H9 (cell line): Measurements from ENCODE around the gene CDC6. TPM values are rescaled to one million over a fixed set of nuclear protein-coding genes. Genes with fewer than 3 reads are reported as not detected.

Source experiments
- DNase-seq: peaks from one replicate; pipeline ENCODE4 v3.0.0-alpha.2; 2017
- H2AFZ ChIP-seq: one replicate; pipeline ENCODE4 v1.6.1; 2013; ENCODE audit warnings: mild to moderate bottlenecking, low read length, control low read depth, moderate library complexity
- H2AK5ac ChIP-seq: 2 replicates; pipeline ENCODE4 v1.6.1; 2013; ENCODE audit warnings: low read length, control low read depth, mixed read lengths; ENCODE audit not compliant: insufficient read length
- H2BK120ac ChIP-seq: one replicate; pipeline ENCODE4 v1.6.1; 2013; ENCODE audit warnings: low read depth, mild to moderate bottlenecking, low read length, control low read depth, inconsistent platforms; ENCODE audit not compliant: poor library complexity, severe bottlenecking
- H2BK12ac ChIP-seq: 2 replicates; pipeline ENCODE4 v1.6.1; 2013; ENCODE audit warnings: low read length, control low read depth, mixed read lengths, low read depth; ENCODE audit not compliant: insufficient read length
- H2BK15ac ChIP-seq: 2 replicates; pipeline ENCODE4 v1.6.1; 2013; ENCODE audit warnings: low read depth, low read length, control low read depth
- H2BK20ac ChIP-seq: one replicate; pipeline ENCODE4 v1.6.1; 2013; ENCODE audit warnings: low read depth, mild to moderate bottlenecking, low read length, control low read depth, inconsistent platforms; ENCODE audit not compliant: poor library complexity, severe bottlenecking
- H2BK5ac ChIP-seq: 2 replicates; pipeline ENCODE4 v1.6.1; 2013; ENCODE audit warnings: low read length, control low read depth, mixed read lengths; ENCODE audit not compliant: insufficient read length
- H3K14ac ChIP-seq: 2 replicates; pipeline ENCODE4 v1.6.1; 2013; ENCODE audit warnings: low read length, control low read depth; ENCODE audit not compliant: insufficient read depth
- H3K18ac ChIP-seq: 2 replicates; pipeline ENCODE4 v1.6.1; 2013; ENCODE audit warnings: low read depth, mild to moderate bottlenecking, mixed read lengths, low read length, control low read depth; ENCODE audit not compliant: insufficient read length
- H3K23ac ChIP-seq: 2 replicates; pipeline ENCODE4 v1.6.1; 2013; ENCODE audit warnings: low read length, control low read depth, mixed read lengths, low read depth; ENCODE audit not compliant: insufficient read length
- H3K23me2 ChIP-seq: 2 replicates; pipeline ENCODE4 v1.6.1; 2013; ENCODE audit warnings: low read depth, mild to moderate bottlenecking, mixed read lengths, low read length, control low read depth; ENCODE audit not compliant: insufficient read length, poor library complexity, severe bottlenecking
- H3K27ac ChIP-seq: 2 replicates; pipeline ENCODE4 v1.5.1; 2013; ENCODE audit warnings: low read length, control low read depth, mixed read lengths, low read depth; ENCODE audit not compliant: insufficient read length
- H3K27me3 ChIP-seq: 2 replicates; pipeline ENCODE4 v1.6.1; 2013; ENCODE audit warnings: low read length, control low read depth, inconsistent platforms; ENCODE audit not compliant: insufficient read depth
- H3K4ac ChIP-seq: 2 replicates; pipeline ENCODE4 v1.6.1; 2013; ENCODE audit warnings: low read depth, mild to moderate bottlenecking, control low read depth, inconsistent platforms, low read length, moderate library complexity
- H3K4me1 ChIP-seq: 2 replicates; pipeline ENCODE4 v1.6.1; 2013; ENCODE audit warnings: low read length, control low read depth, inconsistent platforms; ENCODE audit not compliant: insufficient read depth
- H3K4me2 ChIP-seq: 2 replicates; pipeline ENCODE4 v1.6.1; 2013; ENCODE audit warnings: low read length, control low read depth, mixed read lengths; ENCODE audit not compliant: insufficient read length, insufficient read depth
- H3K56ac ChIP-seq: 2 replicates; pipeline ENCODE4 v1.6.1; 2013; ENCODE audit warnings: low read depth, mild to moderate bottlenecking, mixed read lengths, low read length, control low read depth; ENCODE audit not compliant: insufficient read length
- H3K79me1 ChIP-seq: 2 replicates; pipeline ENCODE4 v1.6.1; 2013; ENCODE audit warnings: low read depth, mild to moderate bottlenecking, moderate library complexity, low read length, control low read depth, inconsistent platforms; ENCODE audit not compliant: insufficient read depth, poor library complexity, severe bottlenecking
- H3K79me2 ChIP-seq: 2 replicates; pipeline ENCODE4 v1.6.1; 2013; ENCODE audit warnings: low read length, control low read depth, inconsistent platforms; ENCODE audit not compliant: insufficient read depth
- H3K9ac ChIP-seq: 2 replicates; pipeline ENCODE4 v1.6.1; 2013; ENCODE audit warnings: low read length, control low read depth, mixed read lengths; ENCODE audit not compliant: insufficient read length; ENCODE audit errors: extremely low read depth
- H3K9me3 ChIP-seq: one replicate; pipeline ENCODE4 v1.6.1; 2013; ENCODE audit warnings: low read depth, low read length, inconsistent platforms; ENCODE audit not compliant: control insufficient read depth
- H3T11ph ChIP-seq: one replicate; pipeline ENCODE4 v1.6.1; 2013; ENCODE audit warnings: mild to moderate bottlenecking, low read length, control low read depth, inconsistent platforms
- H4K20me1 ChIP-seq: one replicate; pipeline ENCODE4 v1.6.1; 2013; ENCODE audit not compliant: control insufficient read depth, insufficient read length, insufficient read depth
- H4K5ac ChIP-seq: 2 replicates; pipeline ENCODE4 v1.6.1; 2013; ENCODE audit warnings: low read depth, mild to moderate bottlenecking, mixed read lengths, low read length, control low read depth; ENCODE audit not compliant: insufficient read length
- H4K8ac ChIP-seq: replicated peaks from 2 replicates; pipeline ENCODE4 v1.6.1; 2013; ENCODE audit warnings: low read length, control low read depth, mixed read lengths, low read depth; ENCODE audit not compliant: insufficient read length
- H4K91ac ChIP-seq: 2 replicates; pipeline ENCODE4 v1.6.1; 2013; ENCODE audit warnings: low read depth, mild to moderate bottlenecking, moderate library complexity, mixed read lengths, low read length, control low read depth; ENCODE audit not compliant: insufficient read length
- H3K27ac Mint-ChIP-seq, 3 experiments: 2 replicates in 2 of 3; 3 replicates in 1 of 3; pipeline ENCODE4 v1.8.0; 2020 to 2021; ENCODE audit warnings: mixed read lengths in 3 of 3, mild to moderate bottlenecking in 1 of 3, moderate library complexity in 1 of 3
- H3K27me3 Mint-ChIP-seq: 2 replicates; pipeline ENCODE4 v1.8.0; 2021; ENCODE audit warnings: low read depth, mild to moderate bottlenecking, moderate library complexity, mixed read lengths
- H3K36me3 Mint-ChIP-seq, 3 experiments: 2 replicates in 2 of 3; 3 replicates in 1 of 3; pipeline ENCODE4 v1.8.0; 2020 to 2021; ENCODE audit warnings: low read depth in 3 of 3, mixed read lengths in 3 of 3; ENCODE audit not compliant: insufficient read depth in 1 of 3
- H3K4me1 Mint-ChIP-seq, 2 experiments: 2 replicates each; pipeline ENCODE4 v1.8.0; 2020; ENCODE audit warnings: mixed read lengths in 2 of 2
- H3K4me3 Mint-ChIP-seq, 2 experiments: 2 replicates in 1 of 2; 3 replicates in 1 of 2; pipeline ENCODE4 v1.8.0; 2020 to 2021; ENCODE audit warnings: mild to moderate bottlenecking in 2 of 2, mixed read lengths in 2 of 2, moderate library complexity in 1 of 2
- H3K9me3 Mint-ChIP-seq, 2 experiments: 2 replicates in 1 of 2; 3 replicates in 1 of 2; pipeline ENCODE4 v1.8.0; 2020; ENCODE audit warnings: mild to moderate bottlenecking in 2 of 2, mixed read lengths in 2 of 2, moderate library complexity in 1 of 2
- CTCF ChIP-seq: fragments of 200-600 bp; sonication (generic); conservative IDR thresholded peaks from 3 replicates; pipeline ENCODE4 v1.8.0; 2021; ENCODE audit warnings: antibody characterized with exemption, mild to moderate bottlenecking
- WGBS: extraction: QIAGEN DNeasy Blood & Tissue Kit; methylation state at CpG from one replicate; pipeline ENCODE4 v1.1.7; 2013; ENCODE audit warnings: missing lambda C conversion rate, low lambda C conversion rate, mixed read lengths; ENCODE audit not compliant: insufficient read length; ENCODE audit errors: extremely low coverage; 5-methylcytosine and 5-hydroxymethylcytosine counted together
- total RNA-seq: library from RNA; stranded (reverse); gene quantifications from 2 replicates; pipeline ENCODE4 v1.2.1, GENCODE V29; 2021

The CDC6 gene
- total RNA-seq, 1 experiment from 2014 or later: 131 TPM

DNA sequence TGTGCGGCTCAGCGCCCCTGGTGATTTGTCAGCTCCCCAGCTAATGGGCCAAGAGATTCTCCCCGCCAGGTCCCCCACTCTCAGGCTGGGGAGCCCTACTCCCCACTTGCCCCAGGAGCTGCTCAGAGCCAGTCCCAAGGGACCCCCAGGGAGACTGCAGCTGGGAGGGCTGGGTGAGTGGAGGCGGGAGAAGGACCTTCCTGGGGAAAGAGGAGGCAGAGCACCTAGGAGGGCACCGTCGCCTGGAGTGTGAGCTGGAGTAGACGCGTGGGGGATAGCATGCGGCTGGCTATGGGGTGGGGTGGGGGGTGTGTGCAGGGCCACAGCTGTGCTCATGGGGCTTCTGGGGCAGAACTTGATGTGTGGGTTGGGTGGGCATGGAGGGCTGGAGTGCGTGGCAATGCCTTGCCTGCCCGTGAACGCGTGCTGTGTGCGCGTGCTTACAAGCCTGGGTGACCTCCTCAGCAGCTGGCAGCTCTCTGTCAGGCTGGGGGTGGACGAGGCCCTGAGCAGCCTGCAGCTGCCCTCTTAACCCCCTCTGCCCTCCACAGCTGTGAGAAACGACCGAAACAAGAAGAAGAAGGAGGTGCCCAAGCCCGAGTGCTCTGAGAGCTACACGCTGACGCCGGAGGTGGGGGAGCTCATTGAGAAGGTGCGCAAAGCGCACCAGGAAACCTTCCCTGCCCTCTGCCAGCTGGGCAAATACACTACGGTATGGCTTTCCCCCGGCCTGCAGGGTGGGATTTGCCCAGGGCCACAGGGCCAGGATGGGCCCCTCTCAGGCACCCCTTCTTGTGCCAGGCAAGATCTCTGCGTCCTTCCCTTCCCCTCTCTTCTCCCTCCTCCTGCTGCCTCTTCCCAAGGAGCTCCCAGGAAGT, 63.9 kb downstream of the CDC6 start:
- peaks cover 5% of the 10 kb centered on the region; the same call in 1 of the 2 replicates for H3K4me1 ChIP-seq
- H3K4me2 ChIP-seq: no peak overlapping the region
- peak overlapping the region in 1 of 2 experiments; percentile 23; a peak in 1 of 5 replicates for H3K4me3 Mint-ChIP-seq
- H4K8ac ChIP-seq: no peak overlapping the region
- no peak overlapping the region for H2BK20ac ChIP-seq
- no peaks in the 10 kb centered on the region for H3K9me3 ChIP-seq
- H3K23me2 ChIP-seq: no peaks in the 10 kb centered on the region
- no peaks in the 10 kb centered on the region for H4K20me1 ChIP-seq
- H3K79me1 ChIP-seq: no peaks in the 10 kb centered on the region
- no peak overlapping the region for H2AFZ ChIP-seq
- H3K4me1 Mint-ChIP-seq: peaks cover 61 to 68% of the 10 kb centered on the region in 2 experiments
- H2BK120ac ChIP-seq: no peak overlapping the region
- no peak overlapping the region for H3K23ac ChIP-seq
- TF ChIP-seq CTCF: no peak
- H3K27ac ChIP-seq: no peak overlapping the region
- WGBS: no CpG with 5 or more reads among the region's 27 CpGs
- H4K91ac ChIP-seq: no peak overlapping the region
- H3K14ac ChIP-seq: no peak overlapping the region
- no peak overlapping the region for H2BK15ac ChIP-seq
- H3K9ac ChIP-seq: no peak overlapping the region
- H2BK5ac ChIP-seq: no peak overlapping the region
- no peak overlapping the region for H4K5ac ChIP-seq
- no peak overlapping the region for H3K56ac ChIP-seq
- H3K79me2 ChIP-seq: no peaks in the 10 kb centered on the region
- H3K4ac ChIP-seq: no peak overlapping the region
- H3K27ac Mint-ChIP-seq: peak overlapping the region in 1 of 3 experiments; percentile 74; a peak in 1 of 7 replicates
- no peaks in the 10 kb centered on the region for H3K9me3 Mint-ChIP-seq
- H2AK5ac ChIP-seq: no peak overlapping the region
- H3K36me3 Mint-ChIP-seq: peaks cover 20 to 33% (median 31%) of the 10 kb centered on the region in 3 experiments
- no peak overlapping the region for H3K18ac ChIP-seq
- no peak overlapping the region for H2BK12ac ChIP-seq
- DNase-seq: no peak
- H3T11ph ChIP-seq: no peak overlapping the region
- H3K27me3 ChIP-seq: no peaks in the 10 kb centered on the region; the same call in 1 of the 2 replicates
- peaks cover 57% of the 10 kb centered on the region for H3K27me3 Mint-ChIP-seq
